VCaP (cell line): ENCODE data around the gene CCSAP.

ENCODE experiments used
- H3K27ac ChIP-seq: fragments of 450-650 bp; 2 replicates; pipeline ENCODE4 v1.5.1; 2017
- CTCF ChIP-seq: fragments of 450-650 bp; conservative IDR thresholded peaks from 2 replicates; pipeline ENCODE4 v1.5.1; 2017; ENCODE audit warnings: mild to moderate bottlenecking, moderate library complexity

CCSAP gene

GRCh38 chr1:229342656-229343569 lies at the start of gene CCSAP:
TSS of gene CCSAP (minus strand) at chr1:229343047. CDS start at chr1:229342465, 582 bp downstream.
- H3K27ac ChIP-seq: peak within 1 kb of the TSS; percentile 87

GRCh38 chr1:229390130-229390529 lies 47.3 kb upstream of the CCSAP start:
- TF ChIP-seq CTCF: no peak
- H3K27ac ChIP-seq: no peak overlapping the region

More at GRCh38 chr1:229342656-229343569, at the start of gene CCSAP:
- TF ChIP-seq CTCF: no peak; the same call in 1 of the 2 replicates

GRCh38 chr1:229388897-229389580 lies 46.2 kb upstream of the CCSAP start:
- H3K27ac ChIP-seq: no peak overlapping the region
- TF ChIP-seq CTCF: no peak

- no peak for TF ChIP-seq CTCF
- no peak overlapping the region for H3K27ac ChIP-seq
These were observed 43.1 kb upstream of the CCSAP start for GRCh38 chr1:229385853-229386456.

GRCh38 chr1:229384822-229385221 lies 42.0 kb upstream of the CCSAP start:
- H3K27ac ChIP-seq: no peak overlapping the region
- TF ChIP-seq CTCF: no peak

GRCh38 chr1:229383961-229384360 lies 41.1 kb upstream of the CCSAP start:
- H3K27ac ChIP-seq: no peak overlapping the region

More at GRCh38 chr1:229383961-229384360, 41.1 kb upstream of the CCSAP start:
- no peak for TF ChIP-seq CTCF
